GM19193 (cell line): ENCODE results near the gene DMRT1.

Source experiments
- POLR2A ChIP-seq: IDR thresholded peaks from 4 replicates; pipeline ENCODE4 v1.6.1; 2011; ENCODE audit not compliant: insufficient read depth, insufficient read length; ENCODE audit errors: extremely low read depth

DMRT1 gene

GRCh38 chr9:970151-970996, 128.9 kb downstream of the DMRT1 start:
- no peak for TF ChIP-seq POLR2A

- no peak for TF ChIP-seq POLR2A
Measured at GRCh38 chr9:971901-972500, 130.5 kb downstream of the DMRT1 start.

- TF ChIP-seq POLR2A: no peak
Measured at GRCh38 chr9:972501-973294, 131.2 kb downstream of the DMRT1 start.

GRCh38 chr9:973295-973834, 131.9 kb downstream of the DMRT1 start:
- TF ChIP-seq POLR2A: no peak

- TF ChIP-seq POLR2A: no peak
Measured at GRCh38 chr9:974031-974995, 132.8 kb downstream of the DMRT1 start.

- TF ChIP-seq POLR2A: no peak
Measured at GRCh38 chr9:974996-975739, 133.7 kb downstream of the DMRT1 start.

DNA sequence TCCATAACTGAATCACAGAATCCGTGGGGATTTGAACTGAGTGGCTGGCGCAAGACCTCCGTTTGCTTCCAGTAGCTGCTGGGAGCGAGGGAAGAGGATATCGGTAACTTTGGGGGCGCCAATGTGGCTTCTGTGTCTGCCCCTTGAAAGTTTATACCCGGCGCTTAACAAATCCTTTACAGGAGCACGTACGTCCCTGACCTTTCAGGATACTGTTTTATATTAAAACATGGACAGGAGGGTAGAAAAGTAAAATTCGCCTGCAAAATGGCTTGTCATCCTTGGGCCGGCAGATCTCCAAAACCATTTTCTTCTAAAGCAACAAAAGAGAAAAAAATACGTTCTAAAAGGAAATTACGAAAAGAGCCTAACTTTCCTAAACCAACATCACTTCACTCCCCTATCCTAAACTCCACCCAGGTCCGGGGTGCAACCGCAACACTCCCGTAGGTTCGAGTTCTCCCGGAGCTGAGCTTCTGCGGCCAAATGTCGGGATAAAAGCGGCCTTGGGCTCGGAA, 134.3 kb downstream of the DMRT1 start:
- no peak for TF ChIP-seq POLR2A

- no peak for TF ChIP-seq POLR2A
Measured at GRCh38 chr9:976258-976942, 134.9 kb downstream of the DMRT1 start, which contains the start of gene DMRT3. Gene DMRT3 (plus strand): TSS chr9:976655. CDS start chr9:977002, 347 bp downstream.

DNA sequence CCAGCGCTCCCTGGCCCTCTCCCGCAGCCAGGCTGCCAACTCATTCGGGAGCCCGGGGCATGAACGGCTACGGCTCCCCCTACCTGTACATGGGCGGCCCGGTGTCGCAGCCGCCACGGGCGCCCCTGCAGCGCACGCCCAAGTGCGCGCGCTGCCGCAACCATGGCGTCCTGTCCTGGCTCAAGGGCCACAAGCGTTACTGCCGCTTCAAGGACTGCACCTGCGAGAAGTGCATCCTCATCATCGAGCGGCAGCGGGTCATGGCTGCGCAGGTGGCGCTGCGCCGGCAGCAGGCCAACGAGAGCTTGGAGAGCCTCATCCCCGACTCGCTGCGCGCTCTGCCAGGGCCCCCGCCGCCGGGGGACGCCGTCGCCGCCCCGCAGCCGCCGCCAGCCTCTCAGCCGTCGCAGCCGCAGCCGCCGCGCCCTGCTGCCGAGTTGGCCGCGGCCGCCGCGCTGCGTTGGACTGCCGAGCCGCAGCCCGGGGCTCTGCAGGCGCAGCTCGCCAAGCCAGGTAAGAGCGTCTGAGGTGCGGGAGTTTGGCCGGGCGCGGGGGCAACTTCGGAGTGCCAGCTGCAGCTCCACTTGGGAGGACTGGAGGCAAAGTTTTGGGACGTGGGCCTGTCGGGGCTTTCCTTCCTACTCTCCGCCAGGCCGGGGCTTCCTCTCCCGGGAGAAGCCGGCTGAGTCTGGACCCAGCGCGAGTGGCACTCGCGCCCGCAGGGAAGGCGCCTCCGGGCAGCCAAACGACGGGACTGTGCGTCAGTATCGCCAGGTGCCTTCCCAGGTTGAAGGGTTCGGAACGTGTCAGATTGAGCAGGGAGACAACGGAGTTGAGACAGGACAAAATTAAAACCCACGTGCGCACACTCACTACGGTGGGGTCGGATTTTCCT, 135.7 kb downstream of the DMRT1 start:
- no peak for TF ChIP-seq POLR2A

DNA sequence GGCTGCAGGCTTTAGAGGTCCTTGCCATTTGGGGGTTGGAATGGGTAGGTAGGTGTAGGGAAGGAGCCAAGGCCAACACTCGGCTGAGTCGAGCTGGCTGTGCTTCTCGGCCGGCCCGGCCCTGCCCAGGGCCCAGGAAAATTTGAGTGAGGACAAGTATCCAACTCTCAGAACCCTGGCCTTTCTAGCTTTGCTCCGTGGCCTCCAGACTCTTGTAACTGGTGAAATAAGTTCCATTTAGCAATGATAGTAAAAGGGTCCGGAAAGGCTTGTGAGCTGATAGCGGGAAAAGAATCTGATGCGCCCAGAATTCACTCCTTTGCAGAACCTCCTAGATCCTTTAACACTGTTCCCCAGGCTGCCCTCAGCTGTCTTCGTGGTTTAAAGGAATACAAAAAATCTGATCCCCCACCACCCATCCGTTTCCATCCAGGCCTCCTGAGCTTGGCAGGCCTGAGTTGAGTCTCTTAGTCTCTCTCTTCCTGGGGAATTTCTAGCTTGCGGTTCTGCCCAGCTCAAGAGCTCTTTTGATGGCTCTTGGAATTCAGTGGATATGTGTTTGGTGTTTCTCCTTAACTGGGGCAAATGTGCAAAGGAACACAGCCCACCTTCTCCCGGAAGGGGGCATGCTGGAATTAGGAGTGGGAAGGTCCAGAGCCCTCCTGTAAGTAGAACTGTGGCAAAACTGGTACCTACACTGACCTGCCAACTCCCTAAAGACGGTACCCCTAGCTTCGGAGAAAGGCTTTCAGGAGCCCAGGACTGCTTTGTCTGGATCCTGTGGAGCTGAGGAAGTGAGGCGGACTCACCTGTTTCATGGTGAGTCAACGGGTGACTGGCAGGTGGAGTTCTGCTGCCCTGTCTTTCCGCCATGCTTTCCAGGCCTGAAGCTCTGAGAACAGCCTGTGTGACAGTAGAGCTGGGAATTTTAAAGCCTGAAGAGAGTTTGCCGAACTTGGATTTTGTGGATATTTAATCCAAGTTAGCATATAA, 136.6 kb downstream of the DMRT1 start:
- no peak for TF ChIP-seq POLR2A

DNA sequence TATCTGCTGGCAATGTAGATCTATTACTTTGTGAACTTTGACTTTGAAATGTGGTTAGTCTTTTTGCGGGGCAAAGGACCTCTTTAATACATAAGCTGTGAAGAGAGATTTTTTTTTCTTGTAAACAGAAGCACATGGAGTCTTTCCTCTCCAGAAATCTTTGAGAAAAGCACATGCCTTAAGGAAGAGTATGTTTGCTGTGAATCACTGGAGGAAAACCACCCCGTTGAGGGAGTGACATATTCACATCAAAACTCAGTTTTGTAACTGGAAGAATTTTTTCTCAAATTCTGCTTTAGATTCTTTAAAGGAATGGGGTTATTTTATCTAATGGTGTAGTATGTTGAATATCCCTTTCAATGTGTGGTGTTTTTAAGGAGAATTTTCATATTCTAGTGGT, 138.5 kb downstream of the DMRT1 start:
- TF ChIP-seq POLR2A: no peak

DNA sequence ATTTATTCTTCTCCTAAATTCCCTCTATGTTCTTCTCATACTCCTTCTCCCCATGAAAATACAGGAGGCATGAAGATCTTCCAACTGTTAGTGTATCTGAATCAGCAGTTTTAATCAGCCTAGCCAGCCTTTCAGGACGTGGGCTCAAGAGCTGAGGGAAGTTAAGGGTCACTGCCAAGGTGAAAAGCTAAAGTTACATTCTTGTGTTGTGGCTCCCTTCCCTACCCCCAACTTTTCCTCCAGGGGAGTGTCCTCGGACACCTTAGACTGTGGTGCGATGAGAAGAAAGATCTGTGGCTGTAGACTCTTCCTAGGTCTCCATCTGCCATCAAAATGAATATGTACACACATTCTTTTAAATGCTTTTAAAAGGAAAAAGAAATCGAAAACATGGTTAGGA, 139.1 kb downstream of the DMRT1 start:
- TF ChIP-seq POLR2A: no peak
